HG03108 (cell line): Measurements from ENCODE around the gene MYO6.
"Not testable (repeated sequence)": the region's sequence is repeated elsewhere in the genome, so short reads cannot be mapped to it uniquely, and the experiment has no call there.

Experiments used
- ATAC-seq: cut with Tn5 transposase; IDR thresholded peaks from one replicate; pipeline ENCODE4 v1.9.1; 2021; ENCODE audit warnings: moderate library complexity; ENCODE audit not compliant: unreplicated experiment

Gene MYO6

DNA sequence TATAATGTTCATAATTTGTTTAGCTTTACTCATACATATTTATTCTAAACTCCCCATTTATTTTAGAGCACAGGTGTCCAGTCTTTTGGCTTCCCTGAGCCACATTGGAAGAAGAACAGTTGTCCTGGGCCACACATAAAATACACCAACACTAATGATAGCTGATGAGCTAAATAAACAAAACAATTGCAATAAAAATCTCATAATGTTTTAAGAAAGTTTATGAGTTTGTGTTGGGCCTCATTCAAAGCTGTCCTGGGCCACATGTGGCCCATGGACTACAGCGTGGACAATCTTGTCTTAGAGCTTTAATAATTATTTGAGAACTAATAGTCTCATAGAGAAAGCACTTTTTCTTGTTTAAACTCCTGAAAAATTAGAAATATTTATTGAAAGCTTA lies 131.3 kb downstream of the MYO6 start:
- no peak for ATAC-seq

DNA sequence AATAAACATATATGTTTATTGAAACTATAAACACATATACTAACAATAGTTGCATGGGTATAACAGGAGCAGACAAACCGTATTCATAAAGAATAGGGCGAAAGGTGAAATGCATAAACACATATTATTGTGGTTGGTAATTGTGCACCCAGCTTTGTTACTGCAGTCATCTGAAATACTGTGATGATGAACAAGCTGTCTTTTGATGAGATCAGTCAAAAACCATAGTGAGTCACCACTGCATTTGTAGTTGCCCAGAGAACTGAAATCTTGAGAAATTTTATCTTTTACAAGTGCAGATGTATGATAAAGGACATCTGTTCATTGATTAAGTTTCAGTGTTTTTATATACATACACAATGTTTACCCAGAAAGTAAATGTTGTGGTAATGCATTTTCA lies 133.7 kb downstream of the MYO6 start:
- no peak for ATAC-seq

DNA sequence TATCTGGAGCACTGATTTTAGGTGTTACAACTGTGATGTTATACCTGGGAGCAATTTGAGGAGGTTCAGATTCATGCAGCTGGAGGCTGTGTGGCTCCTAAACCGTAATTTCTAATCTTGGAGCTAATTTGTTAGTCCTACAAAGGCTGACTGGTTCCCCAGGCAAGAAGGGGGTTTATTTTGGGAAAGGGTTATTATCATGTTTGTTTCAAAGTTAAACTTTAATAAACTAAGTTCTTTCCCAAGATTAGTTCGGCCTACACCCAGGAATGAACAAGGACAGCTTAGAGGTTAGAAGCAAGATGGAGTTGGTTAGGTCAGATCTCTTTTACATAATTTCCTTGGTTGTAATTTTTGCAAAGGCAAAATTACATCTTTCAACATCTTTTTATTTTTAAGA lies 135.8 kb downstream of the MYO6 start:
- ATAC-seq = no peak

DNA sequence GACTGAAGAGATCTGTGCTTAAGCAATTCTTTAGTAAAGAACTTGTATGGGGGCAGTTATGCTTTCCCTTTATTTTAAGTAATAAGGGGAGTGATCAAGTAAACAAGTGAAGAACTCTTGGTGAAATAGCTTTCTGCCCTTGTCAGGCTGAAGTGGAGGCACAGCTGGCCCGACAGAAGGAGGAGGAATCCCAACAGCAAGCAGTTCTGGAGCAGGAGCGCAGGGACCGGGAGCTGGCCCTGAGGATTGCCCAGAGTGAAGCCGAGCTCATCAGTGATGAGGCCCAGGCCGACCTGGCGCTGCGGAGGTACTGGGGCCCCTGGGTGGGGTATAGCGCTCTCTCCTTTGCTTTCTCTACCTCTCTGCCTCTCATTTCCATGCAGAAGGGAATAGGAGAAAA lies 143.3 kb downstream of the MYO6 start:
- no peak for ATAC-seq

DNA sequence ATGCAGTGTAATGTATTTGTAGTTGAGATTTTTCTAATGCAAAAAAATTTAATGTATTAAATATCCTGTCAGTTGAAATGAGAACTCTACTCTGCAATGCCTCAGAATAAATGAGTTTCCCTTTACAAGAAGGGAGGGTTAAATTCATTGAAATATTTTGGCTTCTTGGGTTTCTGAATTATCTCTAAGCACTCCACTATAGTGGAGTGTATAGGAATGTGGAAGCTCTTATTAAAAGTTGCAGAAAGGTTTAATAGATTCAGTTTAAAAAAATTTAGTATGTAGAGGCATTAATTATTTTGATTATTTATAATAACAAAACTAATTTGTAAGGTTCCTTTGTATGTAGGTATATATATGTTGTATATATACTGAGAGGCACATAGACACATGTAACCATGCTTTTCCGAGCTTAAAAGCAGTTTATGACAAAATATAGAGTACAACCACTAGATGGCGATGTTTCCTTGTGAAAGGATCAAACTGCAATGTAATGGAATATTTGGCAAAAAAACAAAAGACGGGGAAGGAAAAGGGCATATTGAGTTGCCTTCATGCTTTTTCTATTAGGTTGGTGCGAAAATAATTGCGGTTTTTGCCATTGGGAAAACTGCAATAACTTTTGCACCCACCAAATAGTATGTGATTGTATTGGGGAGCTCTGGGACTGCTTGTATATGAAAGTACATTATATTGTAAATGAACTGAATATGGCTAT lies 144.2 kb downstream of the MYO6 start:
- peak; percentile 68 for ATAC-seq

DNA sequence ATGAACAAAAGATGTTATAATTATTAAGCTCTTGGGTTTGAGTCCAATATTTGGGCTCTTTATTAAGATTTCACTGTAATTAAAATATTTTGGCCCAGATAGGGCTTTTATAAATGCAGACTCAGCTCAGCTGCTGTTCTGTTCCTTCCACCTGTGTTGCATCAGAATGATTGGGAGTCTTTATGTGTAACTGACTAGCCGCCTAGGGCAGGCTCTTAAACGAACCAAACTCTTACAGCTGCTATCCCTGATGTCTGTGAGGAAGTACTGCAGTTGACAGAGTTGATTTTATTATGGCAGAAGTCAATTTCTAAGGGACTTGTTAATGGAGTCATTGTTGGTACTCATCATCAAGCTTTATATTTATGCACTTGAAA lies 144.7 kb downstream of the MYO6 start:
- no peak for ATAC-seq

DNA sequence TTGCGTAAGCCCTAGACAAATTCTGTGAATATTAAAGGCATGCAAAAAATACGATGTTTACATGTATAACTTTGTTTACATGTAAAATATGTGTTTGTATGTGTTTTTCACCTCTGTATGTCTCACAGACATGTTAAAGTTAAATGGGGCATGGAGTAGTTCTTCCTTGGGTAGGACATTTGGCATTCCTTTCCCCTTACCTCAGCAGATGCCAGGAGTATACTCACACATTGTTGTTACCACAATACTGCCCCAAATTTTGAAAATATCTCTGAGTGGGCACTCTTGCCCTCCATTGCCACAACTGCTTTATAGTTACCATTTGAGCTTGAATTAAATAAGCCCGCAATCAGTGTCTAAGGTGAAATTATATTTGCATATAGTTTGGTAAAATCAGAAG lies 147.5 kb downstream of the MYO6 start:
- no peak for ATAC-seq

DNA sequence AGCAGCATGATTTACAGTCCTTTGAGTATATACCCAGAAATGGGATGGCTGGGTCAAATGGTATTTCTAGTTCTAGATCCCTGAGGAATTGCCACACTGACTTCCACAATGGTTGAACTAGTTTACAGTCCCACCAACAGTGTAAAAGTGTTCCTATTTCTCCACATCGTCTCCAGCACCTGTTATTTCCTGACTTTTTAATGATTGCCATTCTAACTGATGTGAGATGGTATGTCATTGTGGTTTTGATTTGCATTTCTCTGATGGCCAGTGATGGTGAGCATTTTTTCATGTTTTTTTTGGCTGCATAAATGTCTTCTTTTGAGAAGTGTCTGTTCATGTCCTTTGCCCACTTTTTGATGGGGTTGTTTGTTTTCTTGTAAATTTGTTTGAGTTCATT lies 151.2 kb downstream of the MYO6 start:
- ATAC-seq = not testable (repeated sequence)

DNA sequence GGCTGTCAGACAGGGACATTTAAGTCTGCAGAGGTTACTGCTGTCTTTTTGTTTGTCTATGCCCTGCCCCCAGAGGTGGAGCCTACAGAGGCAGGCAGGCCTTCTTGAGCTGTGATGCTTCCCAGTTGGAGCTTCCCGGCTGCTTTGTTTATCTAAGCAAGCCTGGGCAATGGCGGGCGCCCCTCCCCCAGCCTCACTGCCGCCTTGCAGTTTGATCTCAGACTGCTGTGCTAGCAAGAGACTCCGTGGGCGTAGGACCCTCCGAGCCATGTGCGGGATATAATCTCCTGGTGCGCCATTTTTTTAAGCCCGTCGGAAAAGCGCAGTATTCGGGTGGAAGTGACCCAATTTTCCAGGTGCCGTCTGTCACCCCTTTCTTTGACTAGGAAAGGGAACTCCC lies 156.1 kb downstream of the MYO6 start:
- ATAC-seq = not testable (repeated sequence)

DNA sequence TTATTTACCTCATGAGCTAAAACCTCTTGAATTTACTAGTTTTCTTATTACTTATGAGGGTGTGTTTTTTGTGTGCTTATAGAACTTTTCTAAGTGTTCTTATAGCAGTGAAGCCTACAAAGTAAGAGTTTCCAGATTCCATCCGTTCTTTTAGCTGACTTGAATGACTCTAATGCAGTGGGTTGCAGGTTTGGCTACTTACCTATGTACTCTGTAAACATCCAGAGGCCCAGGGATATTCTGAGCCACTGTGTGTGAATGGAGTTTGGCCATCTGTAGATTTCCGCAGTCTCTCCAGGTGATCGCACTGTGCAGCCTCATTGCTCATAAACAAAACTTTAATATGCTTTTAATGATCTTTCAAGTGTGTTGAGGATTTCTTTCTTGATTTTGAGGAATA lies 157.8 kb downstream of the MYO6 start:
- no peak for ATAC-seq

DNA sequence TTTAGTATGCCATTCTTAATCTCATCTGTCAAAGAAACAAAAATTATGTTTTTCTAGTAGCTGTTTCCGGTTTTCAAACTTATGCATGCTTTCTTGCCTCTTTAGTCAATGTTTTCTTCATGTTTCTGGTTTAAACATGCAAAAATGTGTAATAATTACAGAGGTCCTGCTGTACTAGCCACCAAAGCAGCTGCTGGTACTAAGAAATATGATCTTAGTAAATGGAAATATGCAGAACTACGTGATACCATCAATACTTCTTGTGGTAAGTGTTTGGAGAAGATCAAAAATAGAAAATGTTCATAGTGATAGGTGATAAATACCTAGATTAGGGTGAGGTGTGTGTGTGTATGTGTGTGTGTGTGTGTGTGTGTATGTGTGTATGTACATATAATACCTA lies 158.4 kb downstream of the MYO6 start:
- ATAC-seq = no peak

DNA sequence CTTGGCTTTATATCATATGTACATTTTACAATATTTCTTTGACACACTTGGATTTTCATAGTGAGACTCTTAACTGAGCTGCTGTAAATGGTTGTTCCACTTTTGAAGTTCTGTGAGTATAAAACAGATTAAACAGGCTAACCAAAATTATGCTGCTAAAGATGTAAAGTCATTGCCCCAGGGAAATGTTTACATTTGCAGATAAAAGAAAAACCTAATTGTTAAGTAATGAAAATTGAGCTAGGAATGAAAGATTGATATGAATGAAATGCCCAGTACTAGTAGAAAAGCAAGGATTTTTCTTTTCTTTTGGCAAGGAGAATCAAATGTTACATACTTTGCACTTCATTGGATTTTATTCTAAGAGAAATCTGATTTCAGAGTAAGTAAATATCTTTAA lies 164.0 kb downstream of the MYO6 start:
- ATAC-seq = no peak

DNA sequence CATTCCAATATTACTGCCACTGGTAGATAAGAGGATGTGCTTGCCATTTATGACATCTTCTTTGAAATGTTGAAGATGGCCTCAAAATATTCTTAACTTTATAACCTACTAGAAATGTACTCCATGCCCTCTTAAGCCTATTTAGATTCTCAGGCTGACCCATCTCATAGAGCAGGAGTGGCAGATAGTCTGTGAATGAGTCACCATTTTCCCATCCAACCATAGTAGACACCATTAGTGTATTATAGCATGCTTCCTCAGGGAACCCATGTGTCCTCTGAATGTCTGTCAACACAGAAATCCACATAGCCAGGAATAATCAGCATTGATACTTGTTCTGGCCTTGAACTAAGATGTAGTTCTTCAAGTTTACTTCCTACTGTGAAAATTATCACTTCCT lies 173.2 kb downstream of the MYO6 start:
- no peak for ATAC-seq

DNA sequence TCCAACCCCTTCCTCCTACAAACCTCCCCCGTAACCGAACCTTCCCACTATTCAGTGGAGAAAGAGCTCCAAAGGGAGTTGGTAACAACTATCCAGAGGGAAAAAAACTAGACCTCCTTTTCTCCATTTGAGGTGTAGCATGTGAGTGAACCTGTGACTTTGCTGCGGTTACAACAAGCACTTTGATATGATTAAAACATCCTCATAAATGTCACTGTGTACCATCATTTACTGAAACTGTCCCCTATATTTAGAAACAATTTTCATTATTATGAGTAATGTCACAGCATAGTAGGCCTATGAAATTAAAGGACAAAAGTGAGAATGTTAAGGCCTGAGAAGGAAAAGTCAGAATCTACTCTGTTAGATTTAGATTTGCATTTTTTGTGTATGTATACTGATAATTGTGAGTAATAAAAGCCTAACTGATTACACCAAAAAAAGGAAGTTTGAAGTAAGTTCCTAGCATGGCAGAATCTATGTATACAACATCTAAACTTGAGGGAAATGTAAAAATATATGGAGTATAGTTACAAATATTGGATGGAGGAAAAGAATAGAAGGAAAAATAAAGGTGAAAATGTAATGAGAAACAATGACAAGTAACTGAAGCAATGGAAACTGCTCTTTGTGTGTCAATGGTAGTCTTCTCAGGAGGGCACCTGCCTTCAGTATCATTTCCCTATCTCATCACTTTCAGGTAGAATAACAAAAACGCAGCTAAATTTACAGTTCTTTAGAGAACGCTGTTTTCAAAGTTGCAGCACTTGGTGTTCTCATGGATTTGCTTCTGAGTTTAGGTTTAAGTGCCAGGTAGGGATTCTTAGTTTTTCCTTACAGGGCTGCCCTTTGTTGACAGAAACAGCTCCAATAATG lies 177.5 kb downstream of the MYO6 start:
- no peak for ATAC-seq

DNA sequence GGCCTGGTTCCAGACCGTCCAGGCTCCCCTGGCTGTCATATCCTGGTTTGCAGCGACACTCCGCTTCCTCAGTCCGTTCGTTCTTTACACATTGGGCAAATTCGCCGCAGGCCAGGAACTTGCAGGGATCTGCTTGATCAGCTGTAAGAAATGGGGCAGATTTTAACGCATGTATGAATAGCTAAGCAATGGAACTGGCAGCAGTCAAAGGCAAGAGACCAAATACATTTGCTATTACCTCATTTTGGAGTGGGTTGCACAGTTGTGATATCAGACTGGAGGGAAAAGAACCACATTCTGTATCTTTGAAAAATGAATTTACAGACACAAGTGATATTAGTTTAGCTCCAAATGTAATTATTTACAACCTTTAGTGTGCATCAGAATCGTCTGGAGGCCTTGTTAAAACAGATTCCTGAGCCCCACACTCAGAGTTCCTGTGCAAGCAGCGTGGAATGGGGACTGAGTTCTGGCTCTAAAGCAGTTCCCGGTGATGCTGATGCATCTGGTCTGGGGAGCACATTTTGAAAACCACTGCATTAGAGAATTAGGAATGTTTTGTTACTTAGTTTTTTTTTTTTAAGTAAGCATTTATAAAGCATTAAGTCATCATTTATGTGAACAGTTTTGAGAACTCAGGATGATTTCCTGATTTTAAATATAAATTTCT lies 182.1 kb downstream of the MYO6 start:
- no peak for ATAC-seq

DNA sequence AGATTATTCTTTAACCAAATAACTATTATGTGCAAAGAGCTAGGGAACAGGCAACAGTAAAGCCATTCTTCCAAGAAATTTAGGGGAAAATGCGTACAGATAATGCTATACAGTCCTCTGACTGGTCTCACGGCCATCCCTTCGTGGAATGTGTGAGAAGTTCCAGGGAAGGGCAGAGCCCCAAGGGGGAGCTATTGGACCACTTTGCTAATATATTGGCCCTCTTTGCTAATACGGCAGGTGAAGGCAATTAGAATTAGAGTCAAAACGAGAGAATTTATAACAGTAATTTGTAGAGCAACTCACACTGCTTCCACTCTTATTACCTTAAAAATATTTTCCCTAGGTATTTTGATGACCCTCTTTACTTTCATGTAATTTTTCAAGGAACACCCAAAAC lies 183.0 kb downstream of the MYO6 start:
- ATAC-seq = no peak

DNA sequence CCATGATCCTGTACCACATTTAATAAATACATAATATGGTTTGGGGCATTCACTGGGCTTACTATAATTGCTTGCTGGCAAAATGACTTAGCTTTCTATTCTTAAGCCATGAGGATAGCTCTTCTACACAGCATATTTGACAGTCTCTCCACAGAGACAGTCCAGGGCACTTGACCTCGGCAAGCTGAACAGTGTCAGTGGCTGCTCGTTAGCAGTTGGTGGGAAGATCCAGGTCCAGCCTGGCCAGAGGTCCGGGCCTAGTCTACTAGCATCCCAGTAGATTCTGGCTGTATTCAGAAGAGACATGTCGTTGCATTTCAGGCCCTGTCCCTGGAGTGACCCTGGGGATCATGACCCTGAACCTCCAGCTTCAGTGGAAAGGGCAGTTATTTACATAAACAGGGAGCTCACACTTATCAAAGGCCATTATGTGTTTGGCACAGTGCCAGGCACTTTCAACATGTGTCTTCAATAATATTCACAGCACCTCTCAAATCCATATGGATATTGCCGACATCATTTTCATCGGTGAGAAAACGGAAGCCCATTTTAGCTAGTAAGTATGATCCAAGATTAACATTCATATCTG lies 184.4 kb downstream of the MYO6 start:
- no peak for ATAC-seq

DNA sequence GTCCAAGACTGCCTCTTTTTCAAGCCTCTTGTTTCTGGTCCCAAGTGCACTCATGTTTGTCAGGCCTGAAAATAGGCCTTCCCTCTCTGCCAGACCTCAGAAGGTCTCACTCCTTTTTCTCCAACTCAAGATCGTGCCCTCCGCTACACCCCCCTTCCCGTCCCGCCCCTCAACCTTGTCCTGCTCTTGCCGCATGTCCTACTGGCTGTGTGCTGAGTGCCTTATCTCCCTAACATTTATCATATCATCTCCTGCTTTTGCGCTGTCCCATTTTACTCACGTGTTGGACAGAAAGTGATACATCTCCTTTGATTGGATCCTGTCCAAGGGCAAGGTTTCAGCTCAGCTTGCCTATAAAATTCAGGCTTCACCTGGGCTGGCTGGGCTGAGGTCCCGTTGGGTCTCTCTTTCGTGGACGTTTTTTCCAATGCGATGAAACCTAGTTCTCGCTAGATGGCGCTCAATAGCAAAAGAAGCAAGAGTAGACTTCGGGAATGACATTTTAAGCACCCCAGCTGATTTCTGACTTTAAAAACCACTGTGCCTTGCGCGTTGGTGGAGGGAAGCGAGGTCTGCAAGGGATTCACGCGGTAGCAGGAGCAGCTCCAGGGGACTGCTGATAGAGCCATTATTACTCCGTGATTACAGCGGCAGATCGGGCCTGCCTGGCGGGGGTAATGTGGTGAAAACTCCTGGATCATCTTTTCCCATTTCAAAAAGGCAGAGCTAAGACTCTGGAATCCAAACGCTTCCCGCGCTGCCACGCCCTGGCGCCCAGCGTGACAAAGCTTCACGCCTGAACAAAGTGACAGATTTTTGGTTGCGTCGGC lies 185.8 kb downstream of the MYO6 start:
- ATAC-seq = no peak

DNA sequence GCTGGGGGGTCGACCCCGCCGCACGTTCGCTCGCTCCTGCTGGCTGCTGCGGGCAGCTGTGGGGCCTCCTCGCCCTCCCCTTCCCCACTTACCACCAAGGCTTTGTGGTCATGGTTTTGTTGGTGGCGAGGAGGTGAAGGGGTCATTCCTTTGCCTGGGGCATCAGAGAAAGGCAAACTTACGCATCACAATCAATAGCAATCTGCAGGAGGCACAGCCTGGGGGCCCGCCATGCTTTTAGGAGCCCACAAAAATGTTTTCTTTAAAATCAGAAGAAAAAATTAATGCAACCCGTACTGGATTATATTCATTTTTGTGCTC lies 186.4 kb downstream of the MYO6 start:
- ATAC-seq = no peak

DNA sequence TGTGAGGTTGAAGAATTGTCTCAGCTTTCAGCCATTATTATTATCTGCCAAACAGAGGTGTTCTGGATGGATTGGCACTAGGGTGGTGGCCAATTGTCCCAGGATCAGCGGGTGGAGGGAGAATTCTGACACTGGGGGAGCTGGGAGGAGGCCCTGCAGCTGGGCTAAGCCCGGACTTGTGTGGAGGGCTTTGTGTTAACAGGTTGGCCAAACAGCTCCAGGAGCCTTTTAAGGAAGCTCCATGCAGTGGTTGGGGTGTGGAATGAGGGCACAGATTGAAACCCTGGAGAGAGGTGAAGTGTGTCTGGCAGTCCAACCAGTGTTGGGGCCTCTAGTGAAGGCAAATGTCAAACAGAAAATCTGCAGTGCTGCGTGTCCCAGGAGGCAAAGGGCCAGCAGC lies 187.6 kb downstream of the MYO6 start:
- no peak for ATAC-seq

DNA sequence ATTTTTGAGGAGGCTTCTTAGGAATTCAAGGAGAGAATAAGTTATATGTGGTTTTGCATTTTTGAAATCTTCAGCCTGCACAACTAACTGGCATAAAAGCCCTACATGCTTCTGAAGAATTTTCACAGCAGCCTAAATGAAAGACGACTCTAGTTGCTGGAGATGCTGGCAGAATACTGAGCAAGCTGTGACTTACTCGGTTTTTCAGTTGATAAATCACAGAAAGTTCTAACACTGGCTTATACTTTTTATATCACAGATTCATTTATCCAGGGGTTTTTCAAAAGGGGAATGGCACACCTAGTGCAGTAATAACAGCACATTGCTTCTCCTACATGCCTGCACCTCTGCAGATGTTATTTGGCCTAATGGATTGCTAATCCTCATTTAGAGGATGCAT lies 188.8 kb downstream of the MYO6 start:
- no peak for ATAC-seq
